Stimulated activated CD8-positive, alpha-beta memory T cell treated with anti-CD3 and anti-CD28 coated beads, Interleukin-12 subunit alpha, Interleukin-12 subunit beta, amount 100 ng/mL, for 4 hours (primary cell): ENCODE results near the gene CHADL.
"Not testable (repeated sequence)": the region's sequence is repeated elsewhere in the genome, so short reads cannot be mapped to it uniquely, and the experiment has no call there.

Experiments used
- DNase-seq: peaks from one replicate; pipeline ENCODE4 v3.0.0-alpha.2; 2020; ENCODE audit warnings: low read depth

CHADL gene

DNA sequence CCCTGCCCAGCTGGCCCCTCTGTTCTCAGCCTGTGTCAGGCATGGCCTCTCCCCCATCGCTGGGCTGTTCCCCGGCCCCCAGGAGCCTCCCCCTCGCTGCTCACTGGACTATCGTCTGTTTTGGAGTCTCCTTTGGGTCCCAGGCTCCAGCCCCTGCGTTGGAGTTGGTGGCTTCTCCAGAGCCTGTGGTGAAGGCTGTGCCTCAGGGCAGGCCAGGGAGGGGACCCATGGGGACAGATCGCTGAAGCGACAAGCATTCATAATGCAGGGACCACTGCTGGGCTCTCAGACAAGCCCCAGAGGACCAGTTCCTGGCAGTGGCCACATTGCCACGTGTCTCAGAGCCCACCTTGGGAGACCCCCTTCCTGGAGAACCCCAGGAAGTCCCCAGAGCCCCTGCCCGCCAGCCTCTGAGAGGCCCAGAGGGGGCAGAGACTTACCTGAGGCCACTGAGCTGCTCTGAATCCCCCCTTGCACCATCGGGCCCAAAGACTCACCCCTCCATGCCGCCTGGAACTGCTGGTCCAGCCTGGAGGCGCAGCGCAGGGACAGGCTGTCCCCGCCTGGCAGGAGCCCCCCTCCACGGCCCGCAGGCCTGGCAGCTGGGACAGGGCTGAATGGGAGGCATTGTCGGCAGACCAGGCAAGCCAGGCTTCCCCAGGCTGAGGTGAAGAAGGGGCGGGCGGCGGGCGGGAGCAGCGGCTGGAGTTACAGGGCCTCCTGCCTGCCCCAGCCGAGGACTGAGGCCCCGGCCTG lies at the start of gene CHADL:
Gene CHADL, minus strand, starts transcription at position 555 of the 756 bp plus-strand sequence. Its CDS starts 50 bp downstream, at position 505.
- DNase-seq = no peak

DNA sequence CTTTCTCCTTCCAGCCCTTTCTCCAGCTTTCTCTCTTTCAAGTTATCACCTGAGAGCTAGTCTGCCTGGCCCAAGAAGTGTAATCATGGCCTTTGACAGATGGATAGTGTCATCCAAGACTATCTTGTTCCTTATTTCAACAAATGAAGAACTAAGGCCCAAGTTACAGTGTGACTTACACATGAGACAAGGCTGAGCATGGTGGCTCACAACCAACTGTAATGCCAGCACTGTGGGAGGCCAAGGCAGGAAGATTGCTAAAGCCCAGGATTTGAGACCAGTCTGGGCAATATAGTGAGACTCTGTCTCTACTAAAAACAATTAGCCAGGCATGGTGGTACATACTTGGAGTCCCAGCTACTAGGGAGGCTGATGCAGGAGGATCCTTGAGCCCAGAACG lies 48.9 kb upstream of the CHADL start:
- no peak for DNase-seq

DNA sequence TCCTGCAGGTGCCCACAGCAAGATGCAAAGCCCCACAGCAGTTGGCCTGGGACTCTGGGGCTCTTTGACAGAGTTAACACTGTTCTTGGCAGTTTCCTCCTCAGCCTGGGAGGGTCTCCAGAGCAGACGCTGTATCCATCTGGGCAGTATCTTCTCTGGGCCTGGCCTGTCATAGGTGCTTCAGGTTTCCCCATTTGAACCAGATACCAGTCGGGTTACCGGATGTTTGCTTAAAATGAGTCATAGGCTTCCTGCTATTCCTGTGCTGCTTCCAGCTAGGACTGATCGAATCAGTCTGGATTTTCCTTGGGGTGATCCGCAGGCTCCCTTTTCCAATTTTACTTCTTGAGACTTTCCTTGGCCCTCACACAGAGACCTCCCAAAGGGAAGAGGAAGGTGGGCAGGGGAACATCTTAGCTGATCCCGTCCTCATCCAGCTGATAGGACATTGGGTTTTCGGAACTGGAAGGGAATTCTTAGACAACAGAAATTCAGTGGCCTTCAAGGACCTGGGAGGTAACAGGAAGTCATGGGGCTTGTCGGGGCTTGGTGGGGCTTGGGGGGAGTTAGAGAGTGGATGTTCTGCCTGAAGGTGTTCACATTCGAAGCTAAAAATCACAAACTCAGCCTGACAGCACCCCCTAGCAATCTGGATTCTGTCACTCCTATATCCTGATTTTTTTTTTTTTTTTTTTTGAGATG lies 47.7 kb upstream of the CHADL start:
- DNase-seq = no peak

- peak; percentile 16 for DNase-seq
Observed at GRCh38 chr22:41286639-41287091, 45.9 kb upstream of the CHADL start.

DNA sequence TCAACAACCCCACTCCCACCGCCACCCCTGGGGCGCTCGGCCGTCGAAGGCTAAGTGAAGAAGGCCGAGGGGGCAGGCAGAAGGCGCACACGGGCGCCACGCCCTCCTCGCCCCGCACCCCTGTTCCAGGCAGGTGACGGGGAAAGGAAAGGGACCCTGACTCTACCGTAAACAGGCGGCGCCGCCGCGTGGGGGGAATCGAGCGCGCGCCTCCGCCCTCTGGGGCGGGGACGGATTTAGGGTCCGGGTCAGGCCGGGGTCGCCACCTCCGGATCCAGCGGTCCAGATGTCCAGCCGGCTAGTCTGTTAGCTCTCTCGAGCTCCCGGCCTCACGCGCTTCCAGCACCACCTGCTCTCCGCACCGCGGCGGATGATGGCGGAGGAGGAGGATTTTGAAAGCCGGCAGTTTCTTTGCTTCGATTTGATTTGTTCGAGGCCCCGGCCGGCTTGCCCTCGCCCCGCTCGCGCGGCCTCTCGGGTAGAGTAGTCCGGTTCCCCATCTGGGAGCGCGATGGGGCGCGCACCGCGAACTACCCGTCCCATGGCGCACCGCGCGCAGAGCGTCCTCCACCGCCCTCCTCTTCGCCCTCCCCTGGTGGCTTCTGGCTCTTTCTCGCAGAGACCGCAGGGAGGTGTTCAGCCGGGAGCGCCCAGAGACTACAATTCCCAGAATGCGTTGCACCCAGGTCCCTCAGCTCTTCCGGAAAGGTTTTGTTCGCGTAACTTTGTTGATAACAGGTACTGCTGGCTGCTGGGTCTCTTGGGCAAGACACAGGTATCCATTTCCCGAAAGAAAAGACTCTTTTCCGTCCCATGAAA lies 45.3 kb upstream of the CHADL start, which contains the start of gene RANGAP1:
Gene RANGAP1, minus strand, starts transcription at position 368 of the 819 bp plus-strand sequence. CDS start 5,143 bp downstream, outside the sequence.
- peak; percentile 96 for DNase-seq

- DNase-seq = peak; percentile 74
Observed at GRCh38 chr22:41285441-41285819, 44.7 kb upstream of the CHADL start.

DNA sequence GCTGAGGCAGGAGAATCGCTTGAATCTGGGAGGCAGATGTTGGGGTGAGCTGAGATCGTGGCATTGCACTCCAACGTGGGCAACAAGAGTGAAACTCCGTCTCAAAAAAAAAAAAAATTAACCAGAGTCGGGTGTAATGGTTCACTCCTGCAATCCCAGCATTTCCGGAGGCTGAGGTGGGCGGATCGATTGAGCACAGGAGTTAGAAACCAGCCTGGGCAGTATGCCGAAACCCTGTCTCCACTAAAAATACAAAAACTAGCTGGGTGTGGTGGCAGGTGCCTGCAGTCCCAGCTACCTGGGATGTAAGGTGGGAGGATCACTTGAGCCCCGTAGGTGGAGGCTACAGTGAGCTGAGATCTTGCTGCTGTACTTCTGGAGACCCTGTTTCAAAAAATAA lies 43.7 kb upstream of the CHADL start:
- no peak for DNase-seq

DNA sequence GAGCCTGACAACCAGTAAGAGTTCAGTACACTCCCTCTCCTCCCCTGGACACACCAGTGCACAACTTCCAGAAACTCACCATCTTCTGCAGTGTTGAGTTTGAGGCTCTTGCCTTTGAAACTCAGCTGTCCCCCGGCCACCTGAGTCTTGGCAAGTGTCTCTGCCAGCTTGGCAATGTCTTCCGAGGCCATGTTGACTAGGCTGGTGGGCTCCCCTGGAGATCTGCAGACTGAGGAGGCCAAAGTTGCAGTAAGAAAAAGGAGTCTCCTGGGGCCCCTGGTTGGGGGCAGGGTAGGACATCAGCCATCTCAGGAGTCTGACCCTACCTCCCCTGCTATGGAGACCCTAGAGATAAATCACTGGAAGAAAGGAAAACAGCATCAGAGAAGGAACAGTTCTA lies 40.1 kb upstream of the CHADL start:
- no peak for DNase-seq

DNA sequence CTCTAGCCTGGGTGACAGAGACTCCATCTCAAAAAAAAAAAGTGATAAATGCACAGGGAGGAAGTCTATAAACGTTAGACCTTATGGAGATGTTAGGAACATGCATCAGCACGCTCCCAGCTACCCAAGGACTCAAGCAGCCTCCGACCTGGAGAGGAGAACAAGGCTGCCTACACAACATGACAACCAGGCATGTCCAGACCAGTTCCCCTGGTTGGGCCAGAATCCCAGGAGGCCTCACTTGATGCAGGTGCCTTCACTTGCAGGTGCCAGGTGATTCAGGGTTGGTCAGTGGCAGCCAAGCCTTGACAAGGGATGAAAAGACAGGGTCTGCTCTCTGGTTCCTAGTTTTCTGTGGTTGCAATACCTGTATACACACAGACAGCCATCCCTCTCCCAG lies 39.3 kb upstream of the CHADL start:
- no peak for DNase-seq

DNA sequence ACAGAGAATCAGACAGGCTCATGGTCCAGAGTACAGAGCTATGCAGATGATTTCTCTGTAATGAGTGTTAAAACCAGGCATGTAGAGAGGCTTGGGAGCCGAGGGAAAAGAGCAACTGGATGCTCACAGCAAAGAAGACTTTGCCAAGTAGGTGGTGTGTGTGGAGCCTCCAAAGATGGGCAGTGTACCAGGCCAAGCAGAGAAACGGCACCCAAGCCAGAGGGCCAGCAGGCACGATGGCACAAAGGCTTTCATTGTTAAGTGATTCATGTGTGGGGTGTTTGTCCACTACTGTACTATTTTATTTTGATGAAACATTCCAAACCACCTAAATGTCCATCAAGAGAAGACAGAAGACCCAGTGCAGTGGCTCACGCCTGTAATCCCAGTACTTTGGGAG lies 34.1 kb upstream of the CHADL start:
- DNase-seq = no peak

- DNase-seq = no peak
Observed at GRCh38 chr22:41273128-41273527, 32.4 kb upstream of the CHADL start.

DNA sequence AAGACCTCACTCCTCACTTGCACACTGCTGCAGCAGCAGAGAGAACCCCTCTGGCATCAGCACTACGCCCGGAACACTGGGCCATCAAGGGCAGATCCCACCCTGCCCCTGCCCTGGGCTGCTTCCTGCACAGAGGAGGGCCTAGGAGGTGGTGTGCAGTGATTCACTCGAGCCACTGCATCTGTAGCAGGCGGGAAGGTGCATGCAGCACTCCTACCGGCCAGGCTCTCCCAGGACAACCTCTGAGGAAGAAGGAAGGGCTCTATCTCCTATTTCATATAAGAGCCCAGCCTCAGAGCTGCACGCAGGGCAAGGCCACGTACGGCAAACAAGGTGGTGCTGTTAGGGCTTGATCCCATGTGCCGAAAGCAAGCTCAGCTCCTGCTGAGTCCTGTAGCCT lies 31.1 kb upstream of the CHADL start:
- DNase-seq = no peak

GRCh38 chr22:41267958-41268357 lies 27.2 kb upstream of the CHADL start:
- no peak for DNase-seq

GRCh38 chr22:41264408-41264941 lies 23.7 kb upstream of the CHADL start:
- DNase-seq = no peak

DNA sequence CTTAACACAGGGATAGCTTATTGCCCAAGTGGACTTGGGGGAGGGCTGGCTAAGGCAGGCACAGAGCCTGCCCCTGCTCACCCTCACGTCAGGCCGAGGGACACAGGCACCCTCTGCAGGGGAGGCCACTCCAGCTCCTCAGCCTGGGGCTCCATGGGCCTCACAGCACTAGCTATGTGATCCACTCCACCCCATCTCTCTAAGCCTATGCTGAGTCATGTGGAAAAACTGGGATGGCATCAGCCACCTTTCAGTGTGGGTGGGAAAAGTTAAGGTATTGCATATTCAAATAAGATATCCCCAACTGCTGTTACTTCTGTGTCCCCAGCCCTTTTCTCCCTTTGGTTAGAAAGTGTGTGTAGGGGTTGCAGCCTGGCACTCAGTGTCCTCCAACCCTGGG lies 23.0 kb upstream of the CHADL start:
- no peak for DNase-seq

GRCh38 chr22:41262250-41262765 lies 21.6 kb upstream of the CHADL start:
- no peak for DNase-seq

DNA sequence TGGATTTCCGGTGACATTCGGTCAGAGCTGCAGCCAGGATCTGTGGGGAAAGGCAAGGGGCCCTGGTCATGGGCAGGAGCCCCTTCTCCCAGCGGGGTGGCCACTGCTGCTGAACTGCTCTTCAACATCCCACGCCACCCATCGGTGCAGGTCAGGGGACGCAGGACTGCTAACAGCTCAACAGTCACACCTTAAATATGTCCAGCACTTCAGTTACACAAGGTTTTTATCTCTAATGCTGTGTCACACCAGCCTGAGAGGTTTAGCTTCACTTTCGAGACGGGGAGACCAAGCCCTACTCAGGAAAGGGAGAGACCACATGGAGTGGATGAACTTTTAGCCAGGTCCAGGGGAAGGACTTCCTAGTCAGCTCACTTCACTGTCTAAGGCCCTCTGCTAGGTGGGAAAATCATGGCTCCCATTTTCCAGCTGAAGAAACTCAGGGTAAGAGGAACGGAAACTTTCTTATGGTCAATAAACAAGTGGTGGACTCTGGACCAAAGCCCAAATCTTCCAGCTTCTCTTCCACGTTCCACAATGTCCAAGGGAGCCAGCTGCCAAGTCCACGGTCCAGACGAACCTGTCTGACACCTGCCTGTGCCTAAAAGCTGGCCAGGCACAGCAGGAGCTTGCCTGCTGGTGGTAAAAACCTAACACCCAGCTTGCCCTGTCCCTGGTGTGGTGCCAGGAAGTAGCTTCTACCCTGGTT lies 21.0 kb upstream of the CHADL start:
- no peak for DNase-seq

DNA sequence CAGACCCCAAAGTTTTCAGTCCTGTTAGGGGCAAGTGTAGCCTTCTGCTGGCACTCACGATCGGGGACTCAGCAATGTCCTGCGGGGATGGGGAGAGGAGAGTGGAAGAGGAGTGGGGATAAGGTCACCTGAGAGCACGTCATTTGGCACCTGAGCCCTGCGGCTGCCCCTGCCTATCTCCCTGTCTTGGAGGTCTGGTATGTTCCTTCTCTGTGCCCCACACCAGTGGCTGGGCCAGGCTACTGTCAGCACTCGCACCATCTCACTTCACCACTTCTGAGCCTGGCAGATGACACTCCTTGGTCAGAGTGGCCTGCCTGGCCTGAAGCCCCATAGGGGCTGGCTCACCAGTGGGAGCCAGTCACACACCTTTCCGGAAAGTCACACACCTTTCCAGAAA lies 20.1 kb upstream of the CHADL start:
- DNase-seq = no peak

DNA sequence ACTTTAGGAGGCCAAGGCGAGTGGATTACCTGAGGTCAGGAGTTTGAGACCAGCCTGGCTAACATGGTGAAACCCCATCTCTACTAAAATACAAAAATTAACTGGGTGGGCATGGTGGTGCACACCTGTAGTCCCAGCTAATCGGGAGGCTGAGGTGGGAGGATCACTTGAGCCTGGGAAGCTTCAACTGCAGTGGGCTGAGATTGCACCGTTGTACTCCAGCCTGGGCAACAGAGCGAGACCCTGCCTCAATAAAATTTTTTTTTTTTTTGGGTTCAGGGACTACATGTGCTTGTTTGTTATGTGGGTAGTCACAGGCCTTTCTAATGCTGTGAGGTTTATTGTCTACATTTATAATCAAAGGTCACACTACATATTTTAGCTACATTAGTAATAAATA lies 19.0 kb upstream of the CHADL start:
- DNase-seq = not testable (repeated sequence)

DNA sequence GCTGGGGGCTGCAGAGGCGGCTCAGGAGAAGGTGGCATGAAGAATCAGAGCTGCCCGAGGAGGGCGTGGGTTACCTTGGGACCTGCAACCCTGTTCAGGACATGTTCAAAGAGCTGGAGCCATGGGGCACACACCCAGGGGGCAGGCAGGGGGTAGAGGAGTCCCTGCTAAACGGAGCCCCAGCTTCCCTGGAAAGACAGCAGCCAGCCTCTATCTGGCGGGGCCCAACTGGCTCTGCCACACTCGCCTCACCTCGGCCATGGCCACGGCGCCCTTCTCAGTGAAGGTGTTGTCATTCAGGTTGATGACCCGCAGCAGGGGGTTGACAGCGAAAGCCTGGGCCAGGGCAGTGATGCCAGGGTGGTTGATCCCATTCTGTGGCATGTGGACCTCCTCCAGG lies 17.0 kb upstream of the CHADL start:
- no peak for DNase-seq
